Glomerular visceral epithelial cell (primary cell): ENCODE data around the gene TAS2R40.
"Not testable (repeated sequence)": the region's sequence is repeated elsewhere in the genome, so short reads cannot be mapped to it uniquely, and the experiment has no call there.

Source experiments
- DNase-seq: peaks from one replicate; pipeline ENCODE4 v3.0.0-alpha.2; 2016; ENCODE audit errors: extremely low spot score

The TAS2R40 gene

DNA sequence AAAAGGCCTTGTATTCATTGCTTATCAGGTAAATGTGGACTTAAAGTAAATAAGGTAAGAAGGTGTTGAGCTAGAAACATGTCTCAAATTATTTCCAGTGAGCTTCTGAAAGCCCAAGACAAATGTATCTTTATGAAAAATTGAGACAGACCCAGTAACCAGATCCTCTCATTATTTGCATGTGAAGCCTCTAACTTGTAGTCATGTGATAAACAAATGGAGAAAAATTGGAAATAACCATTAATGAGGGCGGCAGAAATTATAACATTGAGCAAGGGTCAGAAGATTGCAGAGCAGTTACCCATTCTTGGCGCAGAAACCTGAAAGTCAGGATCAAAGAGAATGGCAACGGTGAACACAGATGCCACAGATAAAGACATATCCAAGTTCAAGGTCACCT is at the start of gene TAS2R40:
TSS of gene TAS2R40 (plus strand) at position 301 of the 400 bp plus-strand sequence. CDS start at position 343, 42 bp downstream.
- DNase-seq: no peak

DNA sequence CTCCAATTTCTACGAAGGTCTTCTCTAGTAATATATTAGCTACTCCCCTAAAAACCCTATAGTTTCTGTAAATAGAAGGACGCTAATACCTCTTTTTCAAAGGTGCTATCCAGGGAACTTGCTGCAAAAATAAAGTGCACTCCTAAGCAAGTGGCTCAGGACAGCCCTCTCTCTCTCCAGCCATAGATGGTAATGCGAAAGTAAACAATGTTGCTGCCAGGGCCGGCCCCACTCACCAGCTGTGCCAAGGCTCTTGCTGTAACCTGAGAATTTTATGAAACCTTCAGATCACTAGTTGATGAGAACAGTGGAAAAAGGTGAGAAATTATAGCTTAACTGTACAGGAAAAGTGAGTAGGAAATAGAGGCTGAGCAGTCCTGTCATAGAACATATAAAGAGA is 49.5 kb upstream of the TAS2R40 start:
- no peak for DNase-seq

DNA sequence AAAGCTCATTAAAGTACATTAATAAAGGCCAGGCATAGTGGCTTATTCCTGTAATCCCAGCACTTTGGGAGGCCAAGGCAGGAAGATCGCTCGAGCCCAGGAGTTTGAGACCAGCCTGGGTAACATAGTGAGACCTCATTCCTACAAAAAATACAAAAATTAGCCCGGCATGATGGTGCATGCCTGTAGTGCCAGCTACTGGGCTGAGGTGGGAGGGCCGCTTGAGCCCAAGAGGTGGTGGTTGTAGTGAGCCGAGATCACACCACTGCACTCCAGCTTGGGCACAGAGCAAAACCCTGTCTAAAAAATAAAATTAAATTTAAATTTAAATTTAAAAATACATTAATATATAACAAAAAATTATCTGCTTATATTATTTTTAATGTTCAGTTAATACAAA is 45.7 kb upstream of the TAS2R40 start:
- no peak for DNase-seq

DNA sequence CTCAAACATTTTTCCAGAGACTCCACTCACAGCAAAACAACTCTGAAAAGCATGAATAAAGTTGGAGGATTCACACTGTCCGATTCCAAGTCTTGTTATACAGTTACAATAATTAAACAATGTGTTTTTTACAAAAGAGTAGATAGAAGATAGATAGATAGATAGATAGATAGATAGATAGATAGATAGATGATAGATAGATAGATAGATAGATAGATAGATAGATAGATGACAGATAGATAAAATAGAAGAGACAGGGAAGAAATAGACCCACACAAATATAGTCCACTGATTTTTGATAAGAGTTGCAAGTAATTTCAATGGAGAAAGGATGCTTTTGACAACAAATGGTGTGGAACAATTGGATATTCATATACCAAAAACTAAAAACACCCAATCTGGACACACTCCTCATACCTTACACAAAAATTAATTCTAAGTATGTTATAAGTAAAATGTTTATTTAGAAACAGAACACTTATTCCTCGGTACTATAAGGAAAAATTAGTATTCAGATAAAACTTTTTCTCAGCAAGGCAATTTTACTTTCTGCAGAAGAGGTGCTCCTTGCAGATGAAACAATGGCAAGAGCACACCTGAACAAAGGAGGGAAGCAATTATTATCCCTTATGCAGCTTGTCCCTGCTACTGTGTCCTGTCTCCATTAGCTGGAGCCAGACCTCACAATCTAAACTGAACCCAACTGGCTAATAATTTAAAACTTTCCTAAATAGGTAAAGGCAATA is 44.3 kb upstream of the TAS2R40 start:
- DNase-seq: no peak

DNA sequence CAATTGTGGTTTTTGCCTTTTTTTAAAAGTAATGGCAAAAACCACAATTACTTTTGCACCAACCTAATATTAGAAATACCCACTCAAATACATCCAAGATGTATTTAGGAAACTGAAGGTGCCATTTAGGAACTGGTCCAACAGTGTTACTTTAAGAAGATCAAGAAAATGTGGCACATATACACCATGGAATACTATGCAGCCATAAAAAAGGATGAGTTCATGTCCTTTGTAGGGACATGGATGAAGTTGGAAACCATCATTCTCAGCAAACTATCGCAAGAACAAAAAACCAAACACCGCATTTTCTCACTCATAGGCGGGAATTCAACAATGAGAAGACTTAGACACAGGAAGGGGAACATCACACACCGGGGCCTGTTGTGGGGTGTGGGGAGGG is 41.1 kb upstream of the TAS2R40 start:
- DNase-seq: not testable (repeated sequence)

DNA sequence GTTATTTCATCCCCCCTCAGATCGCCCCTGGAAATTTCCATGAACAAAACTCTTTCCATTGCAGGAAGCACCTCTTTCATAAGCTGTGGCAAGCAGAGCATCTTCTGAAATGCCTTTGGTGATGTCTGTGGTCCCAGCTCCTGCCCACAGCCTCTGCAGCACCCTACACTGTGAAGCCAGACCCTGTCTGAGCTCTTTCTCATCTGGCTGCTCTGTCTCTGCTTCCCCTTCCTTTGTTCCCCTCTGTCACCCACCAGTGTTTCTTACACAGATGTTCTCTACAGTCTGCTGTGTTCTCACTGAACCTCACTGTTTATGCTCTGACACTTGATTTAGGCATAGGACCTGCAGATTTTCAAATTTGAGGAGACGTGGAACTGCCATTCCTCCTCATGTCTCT is 40.5 kb upstream of the TAS2R40 start:
- DNase-seq: no peak

DNA sequence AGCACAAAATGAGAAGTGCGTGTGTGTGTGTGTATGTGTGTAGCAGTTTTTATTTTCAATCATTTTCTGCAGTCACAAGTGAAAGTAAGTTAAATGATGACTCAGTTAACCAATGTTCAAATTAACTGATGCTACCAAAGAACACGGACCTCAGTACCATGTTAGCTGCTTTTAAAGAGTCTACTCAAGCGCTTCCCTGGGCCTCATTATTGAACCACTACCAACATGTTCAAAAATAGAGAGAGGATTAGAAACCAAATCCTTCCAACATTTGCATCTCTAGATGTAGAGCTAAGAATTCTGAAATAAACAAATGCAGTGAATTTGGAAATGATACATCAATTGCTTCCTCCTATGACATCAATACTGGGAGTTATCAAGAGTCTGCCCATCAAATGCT is 38.8 kb upstream of the TAS2R40 start, which contains the start of gene TAS2R39:
TSS of gene TAS2R39 (plus strand) at position 396 of the 400 bp plus-strand sequence. CDS start at position 396, 0 bp downstream.
- no peak for DNase-seq

DNA sequence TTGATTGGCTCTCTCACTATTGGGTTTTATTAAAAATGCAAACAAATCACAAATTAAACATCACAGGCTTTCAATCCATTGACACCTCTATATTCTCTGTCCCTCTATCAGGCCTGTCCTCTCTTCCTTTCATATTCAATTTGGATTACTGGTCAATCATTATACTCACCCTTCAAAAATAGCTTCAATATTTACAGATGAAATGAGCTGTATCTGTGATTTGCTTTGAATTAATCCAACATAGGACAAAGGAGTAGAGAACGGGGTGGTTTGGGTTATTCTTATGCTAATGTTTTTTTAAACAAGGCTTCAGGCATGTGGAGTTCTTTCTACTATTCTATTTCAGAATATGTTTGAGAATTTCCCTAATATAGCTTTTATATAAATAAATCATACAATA is 36.3 kb upstream of the TAS2R40 start:
- DNase-seq: no peak

DNA sequence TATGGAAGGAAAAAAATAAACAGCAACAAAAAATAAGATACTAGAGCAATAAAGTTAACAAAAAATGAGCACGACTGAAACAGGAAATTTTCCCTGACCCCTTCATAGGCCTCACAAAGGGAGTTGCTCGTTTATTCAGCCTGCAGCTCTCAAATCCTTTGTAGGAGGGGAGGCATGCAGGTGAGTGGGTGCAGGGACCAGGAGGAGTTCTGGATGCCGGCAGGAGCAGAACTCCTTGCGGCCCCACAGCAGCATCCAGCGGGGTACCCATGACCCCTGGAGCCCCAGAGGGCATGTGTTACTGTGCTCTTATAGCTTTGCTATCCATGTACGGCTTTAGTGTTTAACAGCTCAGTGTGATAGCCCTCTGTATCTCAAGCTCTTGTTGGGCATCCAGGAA is 32.8 kb upstream of the TAS2R40 start:
- no peak for DNase-seq

DNA sequence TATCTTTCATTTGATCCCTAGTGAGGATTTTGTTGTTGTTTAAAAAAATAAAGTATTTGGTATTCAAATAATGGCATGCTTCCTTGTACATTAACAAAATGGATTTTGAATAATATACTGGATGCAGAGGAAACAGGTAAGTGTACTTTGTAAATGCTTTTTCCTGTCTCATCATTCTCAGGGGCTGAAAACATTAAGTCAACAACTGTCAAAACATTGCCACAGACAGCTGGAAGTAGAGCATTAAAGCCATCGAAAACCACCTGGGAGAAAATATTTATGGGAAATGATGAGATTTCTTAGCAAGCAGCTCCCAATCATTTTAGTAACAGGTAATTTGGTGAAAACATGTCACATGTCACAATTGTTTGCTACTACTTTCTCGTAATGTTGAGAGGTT is 28.0 kb upstream of the TAS2R40 start:
- no peak for DNase-seq

DNA sequence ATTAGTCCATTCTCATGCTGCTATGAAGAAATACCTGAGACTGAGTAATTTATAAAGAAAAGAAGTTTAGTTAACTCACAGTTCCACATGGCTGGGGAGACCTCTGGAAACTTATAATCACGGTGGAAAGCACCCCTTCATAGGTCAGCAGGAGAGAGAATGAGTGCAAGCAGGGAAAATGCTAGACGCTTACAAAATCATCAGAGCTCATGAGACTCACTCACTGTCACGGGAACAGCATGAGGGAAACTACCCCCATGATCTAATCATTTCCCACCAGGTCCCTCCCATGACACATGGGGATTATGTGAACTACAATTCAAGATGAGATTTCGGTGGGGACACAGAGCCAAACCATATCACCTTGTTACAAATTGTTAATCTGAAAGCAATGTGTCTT is 22.8 kb upstream of the TAS2R40 start:
- no peak for DNase-seq

DNA sequence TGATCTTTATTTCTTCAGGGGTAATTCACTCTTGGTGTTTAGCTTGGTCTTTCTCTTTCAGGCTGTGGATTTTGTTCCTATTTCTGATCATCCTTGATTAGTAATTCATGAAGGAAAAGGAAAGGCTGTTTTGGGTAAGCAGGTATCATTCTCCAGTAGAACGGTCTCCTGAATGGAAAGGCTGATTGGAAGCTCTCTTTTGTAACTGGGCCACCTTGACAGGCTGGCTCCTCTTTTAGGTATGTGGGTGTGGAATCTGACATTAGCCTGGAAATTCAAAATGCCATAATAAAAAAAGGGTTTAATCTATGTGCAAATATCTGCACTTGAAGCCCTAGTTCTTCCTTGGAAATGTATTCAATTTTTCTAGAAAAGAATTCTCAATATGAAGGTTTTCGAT is 19.7 kb upstream of the TAS2R40 start:
- no peak for DNase-seq

DNA sequence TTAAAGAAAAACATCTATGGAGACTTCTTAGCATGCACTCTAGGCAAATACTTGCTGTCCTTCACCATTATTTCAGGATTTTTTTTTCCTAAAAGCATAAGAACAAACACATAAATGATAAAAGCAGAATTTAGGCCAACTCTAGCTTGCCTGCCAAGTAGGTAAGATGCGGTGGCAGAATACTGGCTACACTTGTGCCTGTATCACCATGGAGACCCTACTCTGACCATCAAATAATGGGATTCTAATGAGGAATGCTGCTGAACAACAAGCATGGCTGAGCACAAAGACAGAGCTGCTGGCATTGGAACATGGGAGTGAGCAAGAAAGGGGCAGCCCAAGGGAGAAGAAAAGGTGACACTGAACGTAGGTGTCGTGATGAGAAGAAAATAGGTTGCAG is 18.5 kb upstream of the TAS2R40 start:
- DNase-seq: no peak

DNA sequence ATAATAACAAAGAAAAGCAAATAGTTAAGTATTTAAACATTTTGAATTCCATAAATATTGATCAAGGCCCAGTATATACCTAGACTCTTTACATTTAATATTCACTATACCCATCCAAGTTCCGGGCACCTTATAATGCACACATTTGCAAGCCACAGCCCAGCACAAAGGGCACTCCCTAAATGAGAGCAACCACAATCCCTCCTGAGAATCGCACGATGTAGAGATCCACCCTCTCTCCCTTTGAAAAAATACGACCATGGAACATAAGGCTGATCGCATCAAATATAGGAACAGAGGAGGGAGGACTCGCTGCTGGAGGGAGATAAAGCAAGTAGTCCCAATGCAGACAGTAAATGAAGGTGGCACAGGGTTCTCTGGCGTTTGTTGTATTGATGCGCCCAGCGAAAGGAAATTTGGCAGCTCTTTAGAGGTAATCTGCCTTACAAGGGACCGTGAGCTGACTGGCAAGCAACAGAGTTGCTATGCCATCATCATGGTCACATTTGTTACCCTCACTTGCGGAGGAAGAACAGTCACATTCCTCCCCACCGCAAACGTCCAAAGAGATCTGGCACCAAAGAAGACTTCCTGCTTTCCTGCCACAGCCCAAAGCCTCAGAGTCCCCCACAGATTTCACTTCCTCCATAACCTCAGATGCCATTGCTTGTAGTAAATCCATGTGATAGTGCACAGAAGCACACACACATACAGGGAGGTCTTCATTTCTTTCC is 16.1 kb upstream of the TAS2R40 start:
- no peak for DNase-seq

DNA sequence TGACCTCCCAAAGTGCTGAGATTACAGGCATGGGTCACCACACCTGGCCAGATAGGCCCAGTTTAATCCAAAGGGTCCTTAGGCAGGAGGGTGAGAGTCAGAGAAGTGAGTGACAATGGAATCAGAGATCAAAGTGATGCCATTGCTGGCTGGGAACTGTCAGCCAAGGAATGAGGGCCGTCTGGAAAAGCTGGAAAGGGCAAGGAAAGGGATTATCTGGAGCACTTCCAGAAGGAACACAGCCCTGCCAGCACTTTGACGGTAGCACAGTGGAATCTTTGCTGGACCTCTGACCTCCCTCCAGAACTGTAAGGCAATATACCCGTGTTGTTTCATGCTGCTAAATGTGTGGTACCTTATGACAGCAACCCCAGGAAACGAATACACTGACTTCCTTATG is 11.3 kb upstream of the TAS2R40 start:
- DNase-seq: no peak

DNA sequence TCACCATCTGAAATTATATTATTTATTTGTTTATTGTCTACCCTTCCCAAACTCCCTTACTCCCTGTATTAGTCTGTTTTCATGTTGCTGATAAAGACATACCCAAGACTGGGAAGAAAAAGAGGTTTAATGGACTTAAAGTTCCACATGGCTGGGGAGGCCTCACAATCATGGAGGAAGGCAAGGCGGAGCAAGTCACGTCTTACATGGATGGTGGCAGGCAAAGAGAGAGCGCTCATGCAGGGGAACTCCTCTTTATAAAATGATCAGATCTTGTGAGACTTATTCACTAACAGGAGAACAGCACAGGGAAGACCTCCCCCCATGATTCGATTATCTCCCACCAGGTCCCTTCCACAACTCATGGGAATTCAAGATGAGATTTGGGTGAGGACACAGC is 8.4 kb upstream of the TAS2R40 start:
- DNase-seq: not testable (repeated sequence)

DNA sequence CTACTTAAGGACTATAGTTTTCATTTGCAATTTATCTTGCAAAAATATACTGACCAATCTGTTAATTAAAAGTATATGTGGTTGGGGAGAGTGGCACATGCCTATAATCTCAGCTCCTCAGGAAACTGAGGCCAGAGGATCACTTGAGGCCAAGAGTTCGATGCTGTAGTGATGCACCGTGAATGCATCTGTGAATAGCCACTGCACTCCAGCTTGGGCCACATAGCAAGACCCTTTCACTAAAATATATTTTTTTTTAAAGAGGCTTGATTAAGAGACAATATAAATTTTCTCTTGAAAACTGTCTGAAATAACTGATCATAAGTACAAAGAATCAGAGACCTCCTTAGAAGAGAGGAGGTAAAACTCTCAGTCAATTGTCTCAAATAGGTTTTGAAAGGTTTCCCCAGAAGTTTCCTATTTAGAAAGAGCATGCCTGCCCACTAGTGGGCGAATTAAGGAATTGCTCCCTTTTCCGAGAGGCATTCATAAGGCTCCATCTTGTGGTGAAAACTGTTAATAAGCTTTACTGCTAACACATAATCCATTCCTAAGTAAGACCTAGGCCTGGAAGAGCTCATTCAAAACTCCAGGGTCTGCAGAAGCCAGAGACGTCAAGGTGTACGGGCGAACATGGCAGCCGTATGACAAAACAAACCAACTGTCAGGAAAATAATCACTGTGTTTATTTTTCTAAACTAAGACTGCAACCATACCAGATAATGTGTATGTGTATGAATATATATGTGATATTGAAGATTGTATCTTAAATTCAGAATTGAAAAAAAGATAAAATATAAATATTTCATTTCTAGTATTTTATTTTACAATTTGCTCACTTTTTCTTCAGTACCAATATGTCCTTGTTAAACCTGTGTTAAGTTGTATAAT is 6.8 kb upstream of the TAS2R40 start:
- peak; percentile 78 for DNase-seq

DNA sequence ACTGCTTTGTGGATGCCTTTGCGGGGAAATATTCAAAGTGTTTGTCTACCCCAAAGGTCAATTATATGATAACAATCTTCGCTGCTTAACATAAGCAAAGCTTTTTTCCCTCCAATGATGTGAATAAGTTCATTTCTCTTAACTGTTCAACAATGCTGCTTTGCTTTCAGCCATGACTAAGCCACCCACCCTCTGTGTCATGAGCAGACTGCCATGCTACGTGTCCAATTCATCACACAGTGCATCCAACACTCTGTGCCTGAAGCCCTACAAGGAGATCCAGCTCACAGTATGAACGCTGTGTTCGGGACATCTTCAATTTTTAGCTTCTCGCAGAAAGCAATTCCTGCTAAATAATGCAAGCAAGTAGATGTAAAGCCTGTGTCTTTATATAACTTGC is 5.7 kb upstream of the TAS2R40 start:
- DNase-seq: no peak

DNA sequence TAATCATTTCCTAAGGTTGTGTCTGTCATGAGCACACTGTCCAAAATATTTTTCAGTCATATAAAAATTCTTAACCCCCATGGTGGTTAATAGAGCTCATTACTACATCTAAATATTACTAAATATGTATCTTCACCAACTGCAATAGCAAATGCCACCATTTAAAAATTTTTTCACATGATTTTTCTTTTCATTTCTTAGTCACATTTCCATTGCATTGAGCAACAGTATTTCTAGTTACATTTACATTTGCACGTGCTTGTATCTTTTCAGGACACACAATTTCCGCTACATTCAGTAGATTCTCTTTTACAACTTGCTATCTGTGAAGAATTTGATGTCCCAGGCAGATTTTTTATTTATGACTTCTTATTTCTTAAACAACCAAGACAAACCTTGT is 5.2 kb upstream of the TAS2R40 start:
- DNase-seq: no peak

DNA sequence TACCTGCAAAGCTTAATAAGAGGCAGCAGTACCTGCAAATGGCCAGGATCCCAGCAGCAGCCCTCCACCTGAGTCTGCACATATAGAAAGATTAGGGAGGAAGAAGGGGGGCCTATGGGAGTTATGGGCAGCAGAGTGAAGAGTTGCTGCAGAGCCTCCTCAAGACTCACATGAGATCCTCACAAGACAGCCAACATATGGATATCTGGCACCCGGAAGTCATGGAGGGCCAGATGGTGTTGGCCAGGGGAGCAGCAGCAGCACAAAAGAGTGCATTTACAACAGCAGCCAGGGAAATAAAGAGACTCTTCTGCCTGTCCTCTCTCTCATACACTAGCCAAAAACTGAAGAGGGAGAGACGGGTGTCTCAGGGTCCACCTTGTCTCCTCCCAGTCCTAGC is 4.0 kb upstream of the TAS2R40 start:
- no peak for DNase-seq

DNA sequence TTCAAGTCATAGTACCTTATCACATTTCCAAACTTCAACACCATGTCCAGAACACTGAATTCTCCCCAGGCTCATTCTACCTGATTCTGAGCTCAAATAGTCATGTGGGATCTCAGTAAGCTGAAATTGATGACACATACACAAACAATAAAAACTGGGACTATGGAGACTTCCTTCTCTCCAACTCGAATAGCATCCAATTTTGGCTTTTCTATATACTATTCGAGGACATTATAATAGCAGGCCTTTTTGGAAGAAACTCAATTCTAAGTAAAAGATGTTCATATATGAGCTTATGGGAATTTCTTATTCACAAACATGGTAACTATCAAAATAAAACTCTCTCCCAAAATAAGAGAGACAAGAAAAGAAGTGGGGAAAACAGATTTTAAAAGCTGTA is 551 bp upstream of the TAS2R40 start:
- DNase-seq: no peak

DNA sequence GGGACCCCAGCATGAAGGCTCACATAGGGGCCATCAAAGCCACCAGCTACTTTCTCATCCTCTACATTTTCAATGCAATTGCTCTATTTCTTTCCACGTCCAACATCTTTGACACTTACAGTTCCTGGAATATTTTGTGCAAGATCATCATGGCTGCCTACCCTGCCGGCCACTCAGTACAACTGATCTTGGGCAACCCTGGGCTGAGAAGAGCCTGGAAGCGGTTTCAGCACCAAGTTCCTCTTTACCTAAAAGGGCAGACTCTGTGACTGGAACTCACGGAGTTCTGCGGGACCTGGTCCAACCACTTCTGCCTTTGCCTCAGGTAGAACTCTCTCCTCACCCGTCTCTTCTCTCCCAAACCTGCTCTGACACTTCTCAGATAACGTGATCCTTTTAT is 945 bp downstream of the TAS2R40 start:
- DNase-seq: no peak
